ENCODE measurements around the gene IFNA17.
"Not testable (repeated sequence)": the region's sequence is repeated elsewhere in the genome, so short reads cannot be mapped to it uniquely, and the experiment has no call there.

IFNA17 gene

DNA sequence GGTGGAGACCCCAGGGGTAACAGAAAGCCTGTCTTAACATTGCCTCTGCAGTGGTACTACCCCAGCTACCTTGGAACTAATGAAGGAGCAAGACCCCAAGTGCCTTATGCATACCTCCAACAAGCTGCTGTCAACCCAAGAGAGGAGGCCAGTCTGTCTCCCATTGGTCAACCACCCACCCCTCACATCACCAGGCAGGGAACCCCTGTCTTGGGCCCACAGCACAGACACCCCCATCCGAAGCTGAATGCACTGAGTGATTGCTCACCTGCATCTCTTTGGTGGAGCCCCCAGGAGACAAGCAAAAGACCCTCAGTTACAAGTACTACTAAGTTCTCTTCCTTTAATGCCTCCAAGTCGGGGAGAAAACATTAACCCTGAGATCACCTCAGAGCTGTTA, 15.9 kb downstream of the IFNA17 start:
- in situ Hi-C loops (cut with MboI; ENCODE audit: low sequenced_read_pairs) = loop anchor here (25.0 kb wide), 1 partner anchor 575 kb away; no protein-coding TSS in a partner anchor

DNA sequence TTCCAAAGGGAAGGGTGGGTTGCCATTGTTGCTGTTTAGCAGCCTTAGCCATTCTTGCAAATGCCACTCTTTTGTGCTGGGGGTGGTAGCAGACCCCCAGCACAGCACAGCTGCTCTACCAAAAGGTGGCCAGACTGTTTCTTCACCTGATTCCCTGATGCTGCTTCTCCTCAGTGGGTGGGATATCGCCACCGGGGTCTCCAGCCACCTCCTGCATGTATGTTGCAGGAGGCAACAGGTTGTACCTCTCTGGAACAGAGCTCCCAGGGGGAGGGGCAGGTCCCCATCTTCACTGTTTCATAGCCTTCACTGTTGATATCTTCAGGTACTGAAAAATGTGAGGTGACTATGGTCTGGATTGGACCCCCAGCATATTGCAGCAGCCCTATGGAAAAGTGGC, 17.2 kb downstream of the IFNA17 start:
- in situ Hi-C loops (cut with MboI; ENCODE audit: low sequenced_read_pairs) = loop anchor here (25.0 kb wide), 1 partner anchor 577 kb away; no protein-coding TSS in a partner anchor

DNA sequence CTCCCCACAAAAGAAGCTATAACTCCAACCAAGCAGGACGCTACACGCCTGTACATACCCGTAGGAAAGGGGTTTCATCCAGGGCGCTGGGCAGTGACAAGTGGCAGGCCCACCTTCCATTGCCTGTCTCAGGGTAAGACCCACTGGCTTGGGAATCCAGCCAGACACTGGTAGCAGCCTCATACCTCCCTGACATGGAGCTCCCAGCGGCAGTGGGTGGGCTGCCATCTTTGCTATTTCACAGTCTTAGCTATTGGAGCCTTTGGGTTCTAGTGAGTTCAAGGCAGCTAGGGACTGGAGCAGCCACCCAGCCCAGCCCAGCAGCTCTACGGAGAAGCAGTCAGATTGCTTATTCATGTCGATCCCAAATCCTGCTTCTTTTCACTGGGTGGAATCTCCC, 17.7 kb downstream of the IFNA17 start:
- in situ Hi-C loops (cut with MboI; ENCODE audit: low sequenced_read_pairs) = loop anchor here (25.0 kb wide), 1 partner anchor 577 kb away; no protein-coding TSS in a partner anchor

DNA sequence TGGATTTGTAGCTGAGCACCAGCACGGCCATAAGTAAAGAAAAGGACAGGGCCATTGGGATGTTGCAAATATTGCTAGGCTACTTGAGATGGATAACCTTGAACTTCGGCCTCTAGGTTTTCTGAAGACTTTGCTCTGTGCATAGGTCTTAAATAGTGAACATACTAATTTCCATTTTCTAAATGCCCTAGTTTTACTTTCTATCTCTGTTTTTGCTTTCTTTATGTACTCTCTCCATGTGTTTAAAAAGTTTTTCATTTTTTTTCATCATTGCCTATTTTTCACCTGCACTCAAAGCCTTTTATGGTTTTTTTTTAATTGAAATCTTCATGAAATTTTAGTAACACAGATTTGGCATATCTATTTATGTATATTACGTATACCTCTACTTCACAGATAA, 21.0 kb downstream of the IFNA17 start, which contains the start of gene IFNA10:
IFNA10 (minus strand) TSS at position 101 of the 400 bp plus-strand sequence; CDS start at position 55, 46 bp downstream.
- in situ Hi-C loops (cut with MboI; ENCODE audit: low sequenced_read_pairs) = loop anchor here (25.0 kb wide), 1 partner anchor 580 kb away; no protein-coding TSS in a partner anchor

DNA sequence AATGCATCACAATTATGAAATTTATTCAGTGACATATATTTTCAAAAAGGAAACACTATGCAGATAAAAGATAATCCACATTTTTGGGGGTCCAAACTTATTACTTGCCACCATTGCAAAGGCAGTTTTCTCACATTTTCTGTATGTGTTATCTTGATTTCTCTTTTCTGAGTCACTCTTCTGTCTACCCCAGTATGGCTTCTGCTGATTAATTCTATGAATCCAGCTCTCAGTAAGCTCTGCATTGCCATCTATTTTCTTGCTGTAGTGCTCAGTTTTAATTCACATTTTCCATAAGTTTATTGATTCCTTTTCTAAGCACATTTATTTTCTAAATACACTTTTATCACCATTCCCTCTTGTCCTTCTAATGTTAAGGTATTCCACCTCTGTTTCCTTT, 22.8 kb downstream of the IFNA17 start:
- in situ Hi-C loops (cut with MboI; ENCODE audit: low sequenced_read_pairs) = loop anchor here (25.0 kb wide), 1 partner anchor 582 kb away; no protein-coding TSS in a partner anchor

DNA sequence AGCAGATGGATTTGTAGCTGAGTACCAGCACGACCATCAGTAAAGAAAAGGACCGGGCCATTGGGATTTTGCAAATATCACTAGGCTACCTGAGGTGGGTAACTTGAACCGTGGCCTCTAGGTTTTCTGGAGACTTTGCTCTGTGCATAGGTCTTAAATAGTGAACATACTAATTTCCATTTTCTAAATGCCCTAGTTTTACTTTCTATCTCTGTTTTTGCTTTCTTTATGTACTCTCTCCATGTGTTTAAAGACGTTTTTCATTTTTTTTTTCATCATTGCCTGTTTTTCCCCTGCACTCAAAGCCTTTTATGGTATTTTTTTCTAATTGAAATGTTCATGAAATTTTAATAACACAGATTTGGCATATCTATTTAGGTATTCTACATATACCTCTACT, 25.9 kb downstream of the IFNA17 start, which contains the start of gene IFNA7:
IFNA7 (minus strand) TSS at position 101 of the 400 bp plus-strand sequence; CDS start at position 61, 40 bp downstream.
- in situ Hi-C loops (cut with MboI; ENCODE audit: low sequenced_read_pairs) = loop anchor here (25.0 kb wide), 1 partner anchor 585 kb away; no protein-coding TSS in a partner anchor

DNA sequence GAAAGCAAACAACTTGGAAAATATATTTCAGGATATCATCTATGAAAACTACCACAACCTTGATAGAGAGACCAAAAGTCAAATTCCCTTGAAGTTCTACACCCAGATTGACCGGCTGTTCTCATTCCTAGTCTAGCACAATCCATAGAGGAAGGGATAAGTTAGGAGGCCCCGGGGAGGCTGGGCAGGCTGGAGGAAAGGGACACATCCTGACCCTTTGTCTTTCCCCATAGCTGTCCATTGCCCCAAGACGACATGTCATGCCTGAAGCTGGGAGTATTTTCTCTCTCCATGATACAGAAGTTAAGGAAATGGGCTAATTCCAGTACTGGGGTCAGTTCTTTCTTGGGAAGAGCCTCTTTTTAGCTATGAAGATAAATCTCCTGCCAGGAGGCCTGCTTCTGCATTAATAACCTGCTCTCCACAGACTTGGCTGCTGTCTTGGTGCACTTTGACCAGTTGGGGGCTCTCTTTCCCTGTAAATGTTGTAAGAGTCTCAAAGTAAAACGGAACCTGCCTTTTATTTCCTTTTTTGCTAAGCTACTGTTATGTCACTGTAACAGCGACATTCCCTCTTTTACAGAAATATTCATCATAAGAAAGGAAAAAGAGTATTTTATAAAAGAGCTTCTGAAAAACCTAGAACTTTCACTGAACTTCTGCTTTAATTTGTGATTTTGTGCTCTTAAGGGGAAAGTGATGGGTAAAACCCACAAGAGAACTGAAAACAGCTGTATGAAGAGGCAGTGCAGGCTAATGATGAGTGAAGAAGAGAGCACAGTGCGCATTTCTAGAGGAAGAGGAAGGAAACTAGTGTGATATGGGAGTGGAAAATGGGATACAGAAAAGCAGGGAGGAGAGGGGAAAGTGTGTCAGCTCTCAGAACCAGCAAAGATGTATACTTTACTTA, 32.9 kb downstream of the IFNA17 start:
- in situ Hi-C loops (cut with MboI; ENCODE audit: low sequenced_read_pairs) = not testable (repeated sequence)

DNA sequence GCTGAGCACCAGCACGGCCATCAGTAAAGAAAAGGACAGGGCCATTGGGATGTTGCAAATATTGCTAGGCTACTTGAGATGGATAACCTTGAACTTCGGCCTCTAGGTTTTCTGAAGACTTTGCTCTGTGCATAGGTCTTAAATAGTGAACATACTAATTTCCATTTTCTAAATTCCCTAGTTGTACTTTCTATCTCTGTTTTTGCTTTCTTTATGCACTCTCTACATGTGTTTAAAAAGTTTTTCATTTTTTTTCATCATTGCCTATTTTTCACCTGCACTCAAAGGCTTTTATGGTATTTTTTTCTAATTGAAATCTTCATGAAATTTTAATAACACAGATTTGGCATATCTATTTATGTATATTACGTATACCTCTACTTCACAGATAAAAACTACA, 40.5 kb downstream of the IFNA17 start, which contains the start of gene IFNA4:
IFNA4 (minus strand) TSS at position 101 of the 400 bp plus-strand sequence; CDS start at position 45, 56 bp downstream.
- in situ Hi-C loops (cut with MboI; ENCODE audit: low sequenced_read_pairs) = not testable (repeated sequence)

DNA sequence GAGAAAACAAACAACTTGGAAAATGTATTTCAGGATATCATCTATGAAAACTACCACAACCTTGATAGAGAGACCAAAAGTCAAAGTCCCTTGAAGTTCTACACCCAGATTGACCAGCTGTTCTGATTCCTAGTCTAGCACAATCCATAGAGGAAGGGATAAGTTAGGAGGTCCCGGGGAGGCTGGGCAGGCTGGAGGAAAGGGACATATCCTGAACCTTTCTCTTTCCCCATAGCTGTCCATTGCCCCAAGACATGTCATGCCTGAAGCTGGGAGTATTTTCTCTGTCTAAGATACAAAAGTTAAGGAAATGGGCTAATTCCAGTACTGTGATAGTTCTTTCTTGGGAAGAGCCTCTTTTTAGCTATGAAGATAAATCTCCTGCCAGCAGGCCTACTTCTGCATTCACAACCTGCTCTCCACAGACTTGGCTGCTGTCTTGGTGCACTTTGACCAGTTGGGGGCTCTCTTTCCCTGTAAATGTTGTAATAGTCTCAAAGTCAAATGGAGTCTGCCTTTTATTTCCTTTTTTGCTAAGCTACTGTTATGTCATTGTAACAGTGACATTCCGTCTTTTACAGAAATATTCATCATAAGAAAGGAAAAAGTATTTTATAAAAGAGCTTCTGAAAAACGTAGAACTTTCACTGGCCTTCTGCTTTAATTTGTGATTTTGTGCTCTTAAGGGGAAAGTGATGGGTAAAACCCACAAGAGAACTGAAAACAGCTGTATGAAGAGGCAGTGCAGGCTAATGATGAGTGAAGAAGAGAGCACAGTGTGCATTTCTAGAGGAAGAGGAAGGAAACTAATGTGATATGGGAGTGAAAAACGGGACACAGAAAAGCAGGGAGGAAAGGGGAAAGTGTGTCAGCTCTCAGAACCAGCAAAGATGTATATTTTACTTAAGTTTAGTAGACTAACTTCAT, 44.9 kb downstream of the IFNA17 start:
- in situ Hi-C loops (cut with MboI; ENCODE audit: low sequenced_read_pairs) = not testable (repeated sequence)

Data from HL-60/S4 treated with retinoic acid at 250 ng/mL for 4 days and 3 days (cell line).